ENCODE data around the gene RNF31.

The RNF31 gene

DNA sequence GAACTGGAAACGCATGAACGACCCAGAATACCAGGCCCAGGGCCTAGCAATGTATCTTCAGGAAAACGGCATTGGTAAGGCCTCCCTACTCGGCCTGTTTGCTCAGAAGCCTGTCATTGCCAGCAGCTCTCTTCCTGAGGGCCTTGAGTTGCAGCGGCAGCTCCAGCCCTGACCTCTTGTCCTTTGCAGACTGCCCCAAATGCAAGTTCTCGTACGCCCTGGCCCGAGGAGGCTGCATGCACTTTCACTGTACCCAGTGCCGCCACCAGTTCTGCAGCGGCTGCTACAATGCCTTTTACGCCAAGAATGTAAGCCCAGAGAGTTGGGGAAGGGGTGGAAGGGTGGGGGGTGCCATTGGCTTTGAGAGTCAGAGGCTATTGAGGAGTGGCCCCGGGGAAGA lies 10.0 kb downstream of the RNF31 start:
- H3K4me3 ChIP-seq (ENCODE audit: control insufficient read depth, low read depth, low read length): no peak overlapping the region
- DNase-seq (ENCODE audit: low read depth): no peak
- TF ChIP-seq, protein P1, sequence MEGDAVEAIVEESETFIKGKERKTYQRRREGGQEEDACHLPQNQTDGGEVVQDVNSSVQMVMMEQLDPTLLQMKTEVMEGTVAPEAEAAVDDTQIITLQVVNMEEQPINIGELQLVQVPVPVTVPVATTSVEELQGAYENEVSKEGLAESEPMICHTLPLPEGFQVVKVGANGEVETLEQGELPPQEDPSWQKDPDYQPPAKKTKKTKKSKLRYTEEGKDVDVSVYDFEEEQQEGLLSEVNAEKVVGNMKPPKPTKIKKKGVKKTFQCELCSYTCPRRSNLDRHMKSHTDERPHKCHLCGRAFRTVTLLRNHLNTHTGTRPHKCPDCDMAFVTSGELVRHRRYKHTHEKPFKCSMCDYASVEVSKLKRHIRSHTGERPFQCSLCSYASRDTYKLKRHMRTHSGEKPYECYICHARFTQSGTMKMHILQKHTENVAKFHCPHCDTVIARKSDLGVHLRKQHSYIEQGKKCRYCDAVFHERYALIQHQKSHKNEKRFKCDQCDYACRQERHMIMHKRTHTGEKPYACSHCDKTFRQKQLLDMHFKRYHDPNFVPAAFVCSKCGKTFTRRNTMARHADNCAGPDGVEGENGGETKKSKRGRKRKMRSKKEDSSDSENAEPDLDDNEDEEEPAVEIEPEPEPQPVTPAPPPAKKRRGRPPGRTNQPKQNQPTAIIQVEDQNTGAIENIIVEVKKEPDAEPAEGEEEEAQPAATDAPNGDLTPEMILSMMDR (IDR thresholded peaks at IDR 0.05; ENCODE audit: control insufficient read depth, insufficient read depth, low read depth, low read length, missing control alignments): no peak

DNA sequence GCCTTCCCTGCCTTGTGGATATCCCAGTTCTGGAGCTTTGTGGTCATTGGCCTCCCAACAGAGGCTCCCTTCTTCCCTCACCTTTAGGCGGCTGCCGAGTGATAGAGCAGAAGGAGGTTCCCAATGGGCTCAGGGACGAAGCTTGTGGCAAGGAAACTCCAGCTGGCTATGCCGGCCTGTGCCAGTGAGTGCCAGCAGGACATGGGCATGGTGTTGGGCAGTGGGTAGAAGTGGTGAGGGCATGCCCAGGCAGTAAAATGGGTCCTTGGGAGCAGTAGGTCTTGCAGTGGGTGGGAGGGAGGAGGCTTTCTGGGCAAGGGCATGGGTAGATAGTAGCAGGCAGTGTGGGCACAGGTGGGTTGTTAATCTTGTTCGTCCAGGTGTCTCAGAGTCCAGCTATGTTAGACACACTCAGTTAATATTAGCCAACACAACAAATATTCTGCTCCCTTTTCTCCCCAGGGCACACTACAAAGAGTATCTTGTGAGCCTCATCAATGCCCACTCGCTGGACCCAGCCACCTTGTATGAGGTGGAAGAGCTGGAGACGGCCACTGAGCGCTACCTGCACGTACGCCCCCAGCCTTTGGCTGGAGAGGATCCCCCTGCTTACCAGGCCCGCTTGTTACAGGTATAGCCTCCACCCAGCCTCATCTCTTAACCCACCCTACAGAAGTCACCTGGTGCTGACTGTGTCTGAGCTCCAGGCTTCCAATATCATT lies 12.6 kb downstream of the RNF31 start:
- no peak overlapping the region for H3K4me3 ChIP-seq (ENCODE audit: control insufficient read depth, low read depth, low read length)
- TF ChIP-seq, protein P1 (IDR thresholded peaks at IDR 0.05; ENCODE audit: control insufficient read depth, insufficient read depth, low read depth, low read length, missing control alignments): no peak
- no peak for DNase-seq (ENCODE audit: low read depth)

DNA sequence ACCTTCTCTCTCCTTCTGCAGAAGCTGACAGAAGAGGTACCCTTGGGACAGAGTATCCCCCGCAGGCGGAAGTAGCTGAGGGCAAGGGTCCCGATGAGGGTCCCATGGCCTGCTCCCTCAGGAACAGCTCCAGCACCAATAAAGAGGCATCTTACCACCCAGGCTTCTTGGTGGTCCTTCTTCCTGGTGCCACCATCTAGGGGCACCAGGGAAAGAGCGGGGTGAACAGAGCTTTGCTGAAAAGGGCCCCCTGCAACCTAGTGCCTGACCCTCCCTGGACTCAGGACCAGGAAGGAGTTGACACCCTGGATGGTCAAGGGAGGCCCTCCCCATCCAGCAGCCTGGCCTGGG lies 13.2 kb downstream of the RNF31 start:
- H3K4me3 ChIP-seq (ENCODE audit: control insufficient read depth, low read depth, low read length): no peak overlapping the region
- DNase-seq (ENCODE audit: low read depth): no peak
- TF ChIP-seq, protein P1 (IDR thresholded peaks at IDR 0.05; ENCODE audit: control insufficient read depth, insufficient read depth, low read depth, low read length, missing control alignments): no peak

DNA sequence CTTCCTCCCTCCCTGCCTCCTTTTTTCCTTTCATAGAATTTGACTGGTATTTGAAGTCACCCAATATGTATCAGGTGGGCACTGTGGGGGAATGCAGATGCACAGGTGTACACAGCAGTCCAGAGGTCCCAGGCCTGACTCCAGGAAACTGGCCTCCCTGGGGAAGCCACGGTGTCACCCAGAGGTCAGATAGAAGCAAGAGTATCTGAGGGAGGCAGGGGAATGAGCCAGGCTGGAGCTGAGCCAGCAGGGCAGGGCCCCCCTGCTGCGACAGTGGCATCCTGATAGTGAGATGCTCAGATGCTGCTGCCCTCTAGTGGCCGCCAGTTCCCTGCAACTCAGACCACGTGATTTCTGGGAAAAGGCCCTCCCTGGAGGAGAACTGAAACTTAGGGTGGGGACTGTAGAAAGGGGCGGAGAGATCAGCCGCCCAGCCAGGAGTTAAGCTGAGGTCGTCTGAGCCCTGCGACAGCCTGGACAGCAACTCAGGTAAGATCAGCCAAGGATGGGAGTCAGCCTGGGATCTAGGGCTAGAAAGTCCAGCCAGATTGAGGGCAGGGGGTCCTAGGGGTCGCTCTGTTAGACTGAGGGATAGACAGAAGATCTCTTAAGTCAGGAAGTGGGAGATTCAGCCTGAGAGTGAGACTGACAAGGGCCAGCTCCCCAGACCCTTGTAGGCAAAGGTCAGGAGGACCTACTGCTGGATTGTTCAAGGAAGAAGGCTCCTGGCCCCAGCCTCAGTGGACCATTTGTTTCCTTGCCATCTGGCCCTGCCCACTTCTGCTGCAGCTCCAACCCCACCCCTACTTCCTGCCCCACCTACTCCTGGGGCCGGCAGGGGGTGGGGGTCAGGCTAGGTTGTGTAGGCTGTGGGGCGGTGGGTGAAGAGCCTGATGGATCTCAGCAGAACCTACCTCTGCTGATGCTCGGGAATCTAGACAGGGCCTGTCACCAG lies 13.8 kb downstream of the RNF31 start, which contains the start of gene IRF9:
Gene IRF9 (plus strand): TSS at position 416 of the 955 bp plus-strand sequence. CDS start 880 bp downstream, outside the sequence.
- TF ChIP-seq, protein P1 (IDR thresholded peaks at IDR 0.05; ENCODE audit: control insufficient read depth, insufficient read depth, low read depth, low read length, missing control alignments): peak; percentile 93
- peak within 1 kb of the TSS; percentile 85 for H3K4me3 ChIP-seq (ENCODE audit: control insufficient read depth, low read depth, low read length)
- peak; percentile 81 for DNase-seq (ENCODE audit: low read depth)

DNA sequence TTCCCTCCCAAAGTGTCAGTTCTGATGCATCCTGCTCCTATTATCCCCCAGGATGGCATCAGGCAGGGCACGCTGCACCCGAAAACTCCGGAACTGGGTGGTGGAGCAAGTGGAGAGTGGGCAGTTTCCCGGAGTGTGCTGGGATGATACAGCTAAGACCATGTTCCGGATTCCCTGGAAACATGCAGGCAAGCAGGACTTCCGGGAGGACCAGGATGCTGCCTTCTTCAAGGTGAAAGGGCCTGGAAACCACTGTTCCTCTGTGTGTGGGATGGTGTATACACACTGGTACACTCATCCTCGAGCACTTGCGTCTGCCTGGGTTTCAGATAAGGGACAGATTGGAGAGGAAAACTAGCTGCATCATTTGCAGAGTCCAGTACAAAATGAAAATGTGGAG lies 14.8 kb downstream of the RNF31 start:
- H3K4me3 ChIP-seq (ENCODE audit: control insufficient read depth, low read depth, low read length): peak overlapping the region; percentile 85
- peak; percentile 7 for DNase-seq (ENCODE audit: low read depth)
- TF ChIP-seq, protein P1 (IDR thresholded peaks at IDR 0.05; ENCODE audit: control insufficient read depth, insufficient read depth, low read depth, low read length, missing control alignments): no peak

DNA sequence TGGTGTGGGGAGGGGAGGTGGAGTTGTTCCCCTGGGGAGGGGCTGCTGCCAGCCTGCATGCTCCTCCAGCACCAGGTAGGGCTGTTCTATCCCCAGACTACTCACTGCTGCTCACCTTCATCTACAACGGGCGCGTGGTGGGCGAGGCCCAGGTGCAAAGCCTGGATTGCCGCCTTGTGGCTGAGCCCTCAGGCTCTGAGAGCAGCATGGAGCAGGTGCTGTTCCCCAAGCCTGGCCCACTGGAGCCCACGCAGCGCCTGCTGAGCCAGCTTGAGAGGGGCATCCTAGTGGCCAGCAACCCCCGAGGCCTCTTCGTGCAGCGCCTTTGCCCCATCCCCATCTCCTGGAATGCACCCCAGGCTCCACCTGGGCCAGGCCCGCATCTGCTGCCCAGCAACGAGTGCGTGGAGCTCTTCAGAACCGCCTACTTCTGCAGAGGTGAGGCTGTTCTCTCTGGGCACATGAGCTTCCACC lies 17.3 kb downstream of the RNF31 start:
- TF ChIP-seq, protein P1 (IDR thresholded peaks at IDR 0.05; ENCODE audit: control insufficient read depth, insufficient read depth, low read depth, low read length, missing control alignments): no peak
- no peak overlapping the region for H3K4me3 ChIP-seq (ENCODE audit: control insufficient read depth, low read depth, low read length)
- DNase-seq (ENCODE audit: low read depth): no peak

Measured in AG09309 (cell line).